ENCODE results near the gene C11orf24.

Gene C11orf24

GRCh38 chr11:68231621-68232020 is 40.2 kb downstream of the C11orf24 start:
- Histone ChIP-seq H3K18ac (ENCODE audit: low read length) (no peak overlapping the region), H3K79me1 (ENCODE audit: low read length) (no peaks in the 10 kb centered on the region), H3K9ac (ENCODE audit: low read length) (no peak overlapping the region), H3K36me3 (ENCODE audit: control insufficient read depth in 1 of 2, insufficient read depth in 2 of 2, low read length in 2 of 2) (no peaks in the 10 kb centered on the region), H2AFZ (ENCODE audit: insufficient read depth, low read length, poor library complexity) (no peak overlapping the region), H4K91ac (ENCODE audit: low read depth, low read length) (no peak overlapping the region), H3K9me3 (ENCODE audit: insufficient read depth, low read depth, low read length) (no peaks in the 10 kb centered on the region), H3K4me1 (ENCODE audit: control insufficient read depth in 1 of 2, insufficient read depth in 2 of 2, low read length in 2 of 2) (no peaks in the 10 kb centered on the region), H2AK5ac (ENCODE audit: low read length) (no peak overlapping the region), H3K79me2 (ENCODE audit: control insufficient read depth, insufficient read depth, low read length, poor library complexity) (no peaks in the 10 kb centered on the region), H3K23ac (ENCODE audit: low read length) (no peak overlapping the region), H2BK5ac (ENCODE audit: low read depth, low read length, poor library complexity) (no peak overlapping the region), H3K4ac (ENCODE audit: low read depth, low read length) (no peak overlapping the region), H3K4me2 (ENCODE audit: low read length) (no peak overlapping the region), H3K27ac (ENCODE audit: low read depth, low read length) (no peak overlapping the region), H2BK12ac (ENCODE audit: low read length) (no peak overlapping the region), H4K12ac (ENCODE audit: low read depth, low read length) (no peak overlapping the region), H4K8ac (ENCODE audit: low read depth, low read length) (no peak overlapping the region), H2BK120ac (ENCODE audit: insufficient read depth, low read length, poor library complexity) (no peak overlapping the region), H3K4me3 (ENCODE audit: low read depth, low read length) (no peak overlapping the region), H3K27me3 (ENCODE audit: insufficient read depth, low read length) (no peaks in the 10 kb centered on the region), H3K14ac (ENCODE audit: low read length) (no peak overlapping the region)
- no CpG with 5 or more reads among the region's 7 CpGs for WGBS (ENCODE audit: extremely low coverage, insufficient coverage, insufficient read length)
- no peak for DNase-seq

DNA sequence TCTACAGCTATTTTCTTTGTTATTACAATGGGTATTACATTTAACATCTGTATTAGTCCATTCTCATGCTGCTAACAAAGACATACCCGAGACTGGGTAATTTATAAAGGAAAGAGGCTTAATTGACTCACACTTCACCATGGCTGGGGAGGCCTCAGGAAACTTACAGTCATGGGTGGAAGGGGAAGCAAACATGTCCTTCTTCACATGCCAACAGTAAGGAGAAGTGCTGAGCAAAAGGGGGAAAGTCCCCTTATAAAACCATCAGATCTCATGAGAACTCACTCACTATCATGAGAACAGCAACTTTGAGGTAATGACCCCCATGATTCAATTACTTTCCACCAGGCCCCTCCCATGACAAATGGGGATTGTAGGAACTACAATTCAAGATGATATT is 42.2 kb downstream of the C11orf24 start:
- H2BK12ac ChIP-seq (ENCODE audit: low read length), result no peak overlapping the region
- no peak overlapping the region for H3K4ac ChIP-seq (ENCODE audit: low read depth, low read length)
- no CpG with 5 or more reads among the region's 1 CpG for WGBS (ENCODE audit: extremely low coverage, insufficient coverage, insufficient read length)

DNA sequence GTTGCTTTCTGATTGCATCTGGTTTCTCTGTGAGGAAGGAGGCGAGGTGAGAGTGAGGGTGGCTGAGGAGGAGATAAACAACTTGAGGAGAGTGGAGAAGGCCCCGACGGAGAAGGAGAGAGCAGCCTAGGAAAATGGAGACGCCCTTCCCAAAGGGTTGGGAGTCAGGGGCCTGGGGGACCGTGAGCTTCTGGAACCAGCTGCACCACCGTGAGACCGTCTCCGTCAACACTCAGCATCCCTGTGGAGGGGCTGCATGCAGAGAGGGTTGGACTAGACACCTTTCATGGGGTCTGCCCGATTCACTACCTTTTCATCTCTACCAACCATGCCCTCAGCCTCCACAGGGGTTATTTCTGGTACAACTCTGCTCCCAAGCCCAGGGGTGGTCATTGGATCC is 45.4 kb downstream of the C11orf24 start:
- no peak overlapping the region for H2AFZ ChIP-seq (ENCODE audit: insufficient read depth, low read length, poor library complexity)
- no peak overlapping the region for H4K91ac ChIP-seq (ENCODE audit: low read depth, low read length)
- H3K79me1 ChIP-seq (ENCODE audit: low read length), result no peaks in the 10 kb centered on the region
- H3K27me3 ChIP-seq (ENCODE audit: insufficient read depth, low read length), result no peaks in the 10 kb centered on the region
- no peak overlapping the region for H2BK120ac ChIP-seq (ENCODE audit: insufficient read depth, low read length, poor library complexity)
- no peak overlapping the region for H2BK5ac ChIP-seq (ENCODE audit: low read depth, low read length, poor library complexity)
- no peak overlapping the region for H3K23ac ChIP-seq (ENCODE audit: low read length)
- no peak for DNase-seq
- no peaks in the 10 kb centered on the region for H3K4me1 ChIP-seq (ENCODE audit: control insufficient read depth in 1 of 2, insufficient read depth in 2 of 2, low read length in 2 of 2)
- H3K9me3 ChIP-seq (ENCODE audit: insufficient read depth, low read depth, low read length), result peaks cover 7% of the 10 kb centered on the region
- H3K4me2 ChIP-seq (ENCODE audit: low read length), result no peak overlapping the region
- WGBS (ENCODE audit: extremely low coverage, insufficient coverage, insufficient read length), result no CpG with 5 or more reads among the region's 9 CpGs
- no peak overlapping the region for H4K12ac ChIP-seq (ENCODE audit: low read depth, low read length)
- no peaks in the 10 kb centered on the region for H3K79me2 ChIP-seq (ENCODE audit: control insufficient read depth, insufficient read depth, low read length, poor library complexity)
- no peak overlapping the region for H3K18ac ChIP-seq (ENCODE audit: low read length)
- no peak overlapping the region for H3K14ac ChIP-seq (ENCODE audit: low read length)
- H3K4ac ChIP-seq (ENCODE audit: low read depth, low read length), result no peak overlapping the region
- no peak overlapping the region for H2AK5ac ChIP-seq (ENCODE audit: low read length)
- H3K9ac ChIP-seq (ENCODE audit: low read length), result no peak overlapping the region
- H4K8ac ChIP-seq (ENCODE audit: low read depth, low read length), result no peak overlapping the region
- no peak overlapping the region for H2BK12ac ChIP-seq (ENCODE audit: low read length)
- no peak overlapping the region for H3K27ac ChIP-seq (ENCODE audit: low read depth, low read length)
- no peaks in the 10 kb centered on the region for H3K36me3 ChIP-seq (ENCODE audit: control insufficient read depth in 1 of 2, insufficient read depth in 2 of 2, low read length in 2 of 2)
- H3K4me3 ChIP-seq (ENCODE audit: low read depth, low read length), result no peak overlapping the region

More for the DNA sequence above, 42.2 kb downstream of the C11orf24 start:
- H3K4me2 ChIP-seq (ENCODE audit: low read length), result no peak overlapping the region
- no peak overlapping the region for H3K14ac ChIP-seq (ENCODE audit: low read length)
- H3K4me1 ChIP-seq (ENCODE audit: control insufficient read depth in 1 of 2, insufficient read depth in 2 of 2, low read length in 2 of 2), result no peaks in the 10 kb centered on the region
- no peak overlapping the region for H4K8ac ChIP-seq (ENCODE audit: low read depth, low read length)
- H2AFZ ChIP-seq (ENCODE audit: insufficient read depth, low read length, poor library complexity), result no peak overlapping the region
- peaks cover 7% of the 10 kb centered on the region for H3K9me3 ChIP-seq (ENCODE audit: insufficient read depth, low read depth, low read length)
- DNase-seq, result no peak
- H3K36me3 ChIP-seq (ENCODE audit: control insufficient read depth in 1 of 2, insufficient read depth in 2 of 2, low read length in 2 of 2), result no peaks in the 10 kb centered on the region
- no peak overlapping the region for H3K4me3 ChIP-seq (ENCODE audit: low read depth, low read length)
- H3K79me2 ChIP-seq (ENCODE audit: control insufficient read depth, insufficient read depth, low read length, poor library complexity), result no peaks in the 10 kb centered on the region
- no peak overlapping the region for H3K9ac ChIP-seq (ENCODE audit: low read length)
- no peak overlapping the region for H4K91ac ChIP-seq (ENCODE audit: low read depth, low read length)
- H2AK5ac ChIP-seq (ENCODE audit: low read length), result no peak overlapping the region
- no peak overlapping the region for H3K23ac ChIP-seq (ENCODE audit: low read length)
- no peaks in the 10 kb centered on the region for H3K27me3 ChIP-seq (ENCODE audit: insufficient read depth, low read length)
- no peak overlapping the region for H4K12ac ChIP-seq (ENCODE audit: low read depth, low read length)
- no peaks in the 10 kb centered on the region for H3K79me1 ChIP-seq (ENCODE audit: low read length)
- H3K18ac ChIP-seq (ENCODE audit: low read length), result no peak overlapping the region
- H2BK5ac ChIP-seq (ENCODE audit: low read depth, low read length, poor library complexity), result no peak overlapping the region
- no peak overlapping the region for H2BK120ac ChIP-seq (ENCODE audit: insufficient read depth, low read length, poor library complexity)
- no peak overlapping the region for H3K27ac ChIP-seq (ENCODE audit: low read depth, low read length)

DNA sequence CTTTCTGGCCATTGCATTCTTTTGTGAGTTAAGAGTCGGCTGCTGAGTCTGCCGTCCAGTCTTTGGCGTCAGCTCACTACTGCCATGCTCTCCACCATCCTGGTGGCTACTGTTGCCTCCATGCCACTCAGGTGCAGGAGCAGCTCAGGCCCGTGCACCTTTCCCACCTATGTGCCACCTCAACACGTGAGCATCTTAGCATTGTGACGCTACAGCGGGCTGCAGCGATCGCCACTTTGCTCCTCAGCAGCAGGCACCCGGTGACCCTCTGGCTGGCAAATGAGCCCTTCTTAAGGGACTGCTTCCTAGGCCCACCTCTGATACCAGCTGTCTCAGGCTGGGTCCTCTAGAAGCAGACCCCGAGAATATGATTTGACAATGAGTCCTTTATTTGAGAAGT is 47.2 kb downstream of the C11orf24 start:
- H4K12ac ChIP-seq (ENCODE audit: low read depth, low read length), result no peak overlapping the region
- no peak overlapping the region for H2BK120ac ChIP-seq (ENCODE audit: insufficient read depth, low read length, poor library complexity)
- H3K14ac ChIP-seq (ENCODE audit: low read length), result no peak overlapping the region
- no peak overlapping the region for H2AFZ ChIP-seq (ENCODE audit: insufficient read depth, low read length, poor library complexity)
- H3K18ac ChIP-seq (ENCODE audit: low read length), result no peak overlapping the region
- H3K27ac ChIP-seq (ENCODE audit: low read depth, low read length), result no peak overlapping the region
- no peaks in the 10 kb centered on the region for H3K79me1 ChIP-seq (ENCODE audit: low read length)
- H2AK5ac ChIP-seq (ENCODE audit: low read length), result no peak overlapping the region
- H3K4me2 ChIP-seq (ENCODE audit: low read length), result no peak overlapping the region
- no peaks in the 10 kb centered on the region for H3K36me3 ChIP-seq (ENCODE audit: control insufficient read depth in 1 of 2, insufficient read depth in 2 of 2, low read length in 2 of 2)
- no peaks in the 10 kb centered on the region for H3K4me1 ChIP-seq (ENCODE audit: control insufficient read depth in 1 of 2, insufficient read depth in 2 of 2, low read length in 2 of 2)
- no peak overlapping the region for H3K4me3 ChIP-seq (ENCODE audit: low read depth, low read length)
- H3K23ac ChIP-seq (ENCODE audit: low read length), result no peak overlapping the region
- no peak overlapping the region for H4K8ac ChIP-seq (ENCODE audit: low read depth, low read length)
- H3K79me2 ChIP-seq (ENCODE audit: control insufficient read depth, insufficient read depth, low read length, poor library complexity), result no peaks in the 10 kb centered on the region
- no peak overlapping the region for H2BK5ac ChIP-seq (ENCODE audit: low read depth, low read length, poor library complexity)
- H3K27me3 ChIP-seq (ENCODE audit: insufficient read depth, low read length), result no peaks in the 10 kb centered on the region
- H3K9me3 ChIP-seq (ENCODE audit: insufficient read depth, low read depth, low read length), result peaks cover 7% of the 10 kb centered on the region
- DNase-seq, result no peak
- H3K4ac ChIP-seq (ENCODE audit: low read depth, low read length), result no peak overlapping the region
- H2BK12ac ChIP-seq (ENCODE audit: low read length), result no peak overlapping the region
- no CpG with 5 or more reads among the region's 11 CpGs for WGBS (ENCODE audit: extremely low coverage, insufficient coverage, insufficient read length)
- H3K9ac ChIP-seq (ENCODE audit: low read length), result no peak overlapping the region
- H4K91ac ChIP-seq (ENCODE audit: low read depth, low read length), result no peak overlapping the region

Measured in trophoblast cell (in vitro differentiated cells and primary cell).